GM10266 (cell line): ENCODE measurements around the gene ATP7B.

Experiments used
- DNase-seq: peaks from one replicate; pipeline ENCODE4 v3.0.0; 2012; ENCODE audit errors: extremely low spot score
- CTCF ChIP-seq: IDR thresholded peaks from 2 replicates; pipeline ENCODE4 v1.5.1; 2012; ENCODE audit warnings: mild to moderate bottlenecking, low read depth; ENCODE audit not compliant: control insufficient read depth, insufficient read depth; ENCODE audit errors: missing control alignments

The ATP7B gene

GRCh38 chr13:52024481-52024880, 13.2 kb upstream of the ATP7B start, which contains the start of gene UTP14C:
Gene UTP14C, plus strand, starts transcription at chr13:52024691. Its CDS starts 4,114 bp downstream, at chr13:52028805.
- no peak for TF ChIP-seq CTCF
- no peak for DNase-seq

- DNase-seq, result no peak
- no peak for TF ChIP-seq CTCF
Observed at GRCh38 chr13:52022356-52022755, 11.1 kb upstream of the ATP7B start.

- no peak for DNase-seq
Observed at GRCh38 chr13:52020191-52020590, 8.9 kb upstream of the ATP7B start.

GRCh38 chr13:52016296-52016695, 5.0 kb upstream of the ATP7B start:
- DNase-seq, result no peak
- no peak for TF ChIP-seq CTCF

More at GRCh38 chr13:52020191-52020590, 8.9 kb upstream of the ATP7B start:
- no peak for TF ChIP-seq CTCF

- DNase-seq, result no peak
- no peak for TF ChIP-seq CTCF
Observed at GRCh38 chr13:52012512-52012836, 1.2 kb upstream of the ATP7B start.

GRCh38 chr13:52011632-52012511, 622 bp upstream of the ATP7B start, which contains the start of gene ALG11:
Gene ALG11, plus strand, starts transcription at chr13:52012398. Its CDS starts 21 bp downstream, at chr13:52012419.
- DNase-seq, result peak; percentile 97
- no peak for TF ChIP-seq CTCF

- DNase-seq, result no peak
- TF ChIP-seq CTCF, result no peak
Observed at GRCh38 chr13:52009946-52010345, 1.3 kb downstream of the ATP7B start.
